ENCODE measurements around the gene ADAMTSL4. TPM values are rescaled to one million over a fixed set of nuclear protein-coding genes. Genes with fewer than 3 reads are reported as not detected.
A peak's percentile ranks its signal among the peaks of the same experiment; 100 is the strongest.

Gene ADAMTSL4
- total and polyA plus RNA-seq, 2 of the 8 experiments (the other 6 are each of a cell fraction or from before 2014, with no cell fraction given), result 4.2 to 5.4 TPM

- H2BK5ac ChIP-seq (ENCODE audit: low read depth, low read length), result peak overlapping the region; percentile 97
- peaks cover 16 to 27% (median 21%) of the 10 kb centered on the region in 4 experiments for H3K4me1 ChIP-seq (replicated peaks in 1 of 4; ENCODE audit: control insufficient read depth in 3 of 4, insufficient read depth in 4 of 4, low read length in 3 of 4)
- H3K27ac ChIP-seq (ENCODE audit: low read depth, low read length), result peak overlapping the region; percentile 88
- H4K20me1 ChIP-seq (replicated peaks in 1 of 2; ENCODE audit: control insufficient read depth in 1 of 2, insufficient read depth in 2 of 2, low read length in 2 of 2), result peaks cover 0 to 2% of the 10 kb centered on the region in 2 experiments
- peak; percentile 80 to 91 for DNase-seq (ENCODE audit: low read depth in 1 of 2, low spot score in 2 of 2)
- H3K56ac ChIP-seq (replicated peaks; ENCODE audit: insufficient read length, low read depth, low read length), result peak overlapping the region; percentile 71
- 2% methylated on average over 18 of the region's 18 CpGs; no CpG with 5 or more reads in 1 of the 2 experiments for WGBS, 2 experiments (ENCODE audit: extremely low coverage in 1 of 2, insufficient coverage in 1 of 2, insufficient read length in 1 of 2, insufficient replicate concordance in 2 of 2, low coverage in 1 of 2, low lambda C conversion rate in 2 of 2, missing lambda C conversion rate in 1 of 2)
- no peaks in the 10 kb centered on the region for H3K27me3 ChIP-seq (replicated peaks in 1 of 4; ENCODE audit: control insufficient read depth in 3 of 4, extremely low read depth in 1 of 4, insufficient read depth in 3 of 4, low read length in 3 of 4)
- H3K9ac ChIP-seq (replicated peaks in 1 of 4; ENCODE audit: extremely low read depth in 1 of 4, low read depth in 3 of 4, low read length in 3 of 4), result peak overlapping the region; percentile 73 to 79 (median 78)
- peak overlapping the region; percentile 12 for H3K4ac ChIP-seq (replicated peaks; ENCODE audit: insufficient read length, low read depth, low read length)
- H2BK12ac ChIP-seq (ENCODE audit: low read depth, low read length), result peak overlapping the region; percentile 95
- H3K14ac ChIP-seq (ENCODE audit: insufficient read length), result no peak overlapping the region
- peak overlapping the region; percentile 85 to 95 for H3K4me2 ChIP-seq (ENCODE audit: insufficient read depth in 1 of 2, low read depth in 2 of 2, low read length in 2 of 2)
- H2BK120ac ChIP-seq (replicated peaks; ENCODE audit: low read depth, low read length), result no peak overlapping the region
- H3K23me2 ChIP-seq (ENCODE audit: low read depth, low read length), result peaks cover 7% of the 10 kb centered on the region
- H2AK5ac ChIP-seq (ENCODE audit: low read depth, low read length), result peak overlapping the region; percentile 54; the same call in 1 of the 2 replicates
- H3K4me3 ChIP-seq (ENCODE audit: extremely low read depth in 1 of 4, insufficient read depth in 2 of 4, low read depth in 3 of 4, low read length in 4 of 4), result peak overlapping the region; percentile 42 to 79 (median 70)
- H3K23ac ChIP-seq (ENCODE audit: insufficient read length), result no peak overlapping the region
- H2BK15ac ChIP-seq (ENCODE audit: low read length), result peak overlapping the region; percentile 100; the same call in 1 of the 2 replicates
- no peak overlapping the region for H2AFZ ChIP-seq (ENCODE audit: low read length)
- CTCF ChIA-PET (ENCODE audit: partially characterized antibody), result interaction anchor here (0.7 to 13.7 kb wide), 10 partner anchors 10 to 64 kb away, joined by 3 to 210 read pairs (median 11); partner anchors contain the start of gene ADAMTSL4
- H2BK20ac ChIP-seq (ENCODE audit: low read length), result peak overlapping the region; percentile 97
- POLR2A ChIA-PET (ENCODE audit: partially characterized antibody), result interaction anchor here (2.7 to 43.7 kb wide), 6 partner anchors 11 to 80 kb away, joined by 10 to 1380 read pairs (median 46); partner anchors contain the start of genes ADAMTSL4, ENSA, FALEC and MCL1
- no peak for FAIRE-seq
- peak overlapping the region; percentile 77; the same call in 1 of the 2 replicates for H4K8ac ChIP-seq (ENCODE audit: extremely low read depth, insufficient read depth, low read length)
- H3K9me3 ChIP-seq (ENCODE audit: insufficient read depth in 2 of 2, low read depth in 1 of 2, low read length in 1 of 2), result no peaks in the 10 kb centered on the region
- H3K36me3 ChIP-seq (ENCODE audit: control insufficient read depth in 2 of 4, insufficient read depth in 4 of 4, low read length in 3 of 4), result no peaks in the 10 kb centered on the region
- H3K79me1 ChIP-seq (ENCODE audit: low read depth, low read length), result no peaks in the 10 kb centered on the region
- peaks cover 5 to 45% of the 10 kb centered on the region in 2 experiments; a peak in 3 of 4 replicates for H3K79me2 ChIP-seq (ENCODE audit: control insufficient read depth in 1 of 2, insufficient read depth in 2 of 2, low read length in 2 of 2)
- H4K5ac ChIP-seq (ENCODE audit: insufficient read length, low read depth, low read length), result peak overlapping the region; percentile 92
- H4K91ac ChIP-seq (replicated peaks; ENCODE audit: insufficient read length, low read length), result peak overlapping the region; percentile 96
- peak overlapping the region; percentile 93 for H3K18ac ChIP-seq (ENCODE audit: extremely low read depth, low read length)
- TF ChIP-seq RFX5 (IDR thresholded peaks at IDR 0.05; ENCODE audit: borderline replicate concordance, low read depth, low read length), result peak; percentile 95
- peak; percentile 74; the same call in 1 of the 2 replicates for TF ChIP-seq POLR2AphosphoS5 (IDR thresholded peaks at IDR 0.05; ENCODE audit: low read depth, low read length)
- TF ChIP-seq ATF2 (IDR thresholded peaks at IDR 0.05; ENCODE audit: low read length), result 0 out of 2 replicates have a peak, but pooled peaks have one; percentile 19
- TF ChIP-seq SIRT6 (IDR thresholded peaks at IDR 0.05; ENCODE audit: low read length), result no peak
- TF ChIP-seq BACH1 (IDR thresholded peaks at IDR 0.05; ENCODE audit: low read length), result no peak
- 0 out of 2 replicates have a peak, but pooled peaks have one; percentile 20 for TF ChIP-seq USF2 (IDR thresholded peaks at IDR 0.05; ENCODE audit: low read length)
- no peak for TF ChIP-seq YY1 (IDR thresholded peaks at IDR 0.05; ENCODE audit: low read depth, low read length)
- 0 out of 2 replicates have a peak, but pooled peaks have one; percentile 5 for TF ChIP-seq TEAD4 (IDR thresholded peaks at IDR 0.05; ENCODE audit: low read depth, low read length)
- TF ChIP-seq TAF1 (IDR thresholded peaks at IDR 0.05; ENCODE audit: low read depth, low read length), result 0 out of 2 replicates have a peak, but pooled peaks have one; percentile 35
- TF ChIP-seq BCL11A (IDR thresholded peaks at IDR 0.05; ENCODE audit: low read depth in 2 of 2, low read length in 2 of 2), result no peak
Observed at GRCh38 chr1:150561974-150562445, 12.8 kb downstream of the ADAMTSL4 start.
